KMS-11 (cell line): Measurements from ENCODE around the gene GABRB3.

Source experiments
- H2AFZ ChIP-seq: fragments of 200-600 bp; sonication (generic); 2 replicates; pipeline ENCODE4 v1.6.1; 2016; ENCODE audit warnings: antibody characterized with exemption, mixed run types, low read depth
- H3K27ac ChIP-seq: fragments of 200-600 bp; sonication (generic); 2 replicates; pipeline ENCODE4 v1.6.1; 2016; ENCODE audit warnings: mild to moderate bottlenecking, mixed run types
- H3K27me3 ChIP-seq: fragments of 200-600 bp; sonication (generic); 2 replicates; pipeline ENCODE4 v1.6.1; 2017; ENCODE audit warnings: mild to moderate bottlenecking, low read depth, mixed run types, moderate library complexity; ENCODE audit not compliant: insufficient read depth
- H3K36me3 ChIP-seq: fragments of 200-600 bp; sonication (generic); 2 replicates; pipeline ENCODE4 v1.6.1; 2017; ENCODE audit warnings: mild to moderate bottlenecking, mixed run types; ENCODE audit not compliant: insufficient read depth
- H3K4me1 ChIP-seq: fragments of 200-600 bp; sonication (generic); 2 replicates; pipeline ENCODE4 v1.6.1; 2016; ENCODE audit warnings: mild to moderate bottlenecking, low read depth, mixed run types; ENCODE audit not compliant: poor library complexity, severe bottlenecking
- H3K4me2 ChIP-seq: fragments of 200-600 bp; sonication (generic); 2 replicates; pipeline ENCODE4 v1.7.0; 2016; ENCODE audit warnings: mild to moderate bottlenecking, mixed run types
- H3K4me3 ChIP-seq: fragments of 200-600 bp; sonication (generic); IDR thresholded peaks from 2 replicates; pipeline ENCODE4 v1.6.1; 2017; ENCODE audit warnings: low read depth, low read length, mixed read lengths; ENCODE audit not compliant: insufficient read depth
- H3K79me2 ChIP-seq: fragments of 200-600 bp; sonication (generic); 2 replicates; pipeline ENCODE4 v1.6.1; 2016; ENCODE audit warnings: low read depth, mixed run types; ENCODE audit not compliant: insufficient read depth
- H3K9ac ChIP-seq: fragments of 200-600 bp; sonication (generic); 2 replicates; pipeline ENCODE4 v1.6.1; 2016; ENCODE audit warnings: mild to moderate bottlenecking, mixed run types
- H4K20me1 ChIP-seq: fragments of 200-600 bp; sonication (generic); 2 replicates; pipeline ENCODE4 v1.6.1; 2016; ENCODE audit warnings: mild to moderate bottlenecking, mixed run types; ENCODE audit not compliant: insufficient read depth
- CTCF ChIP-seq: fragments of 200-600 bp; sonication (generic); conservative IDR thresholded peaks from 2 replicates; pipeline ENCODE4 v1.6.1; 2017; ENCODE audit warnings: low read depth, mild to moderate bottlenecking, antibody characterized with exemption, low read length, moderate library complexity, mixed read lengths

The GABRB3 gene

GRCh38 chr15:26631894-26632293, 141.0 kb downstream of the GABRB3 start:
- no peak for TF ChIP-seq CTCF
- H3K36me3 ChIP-seq = no peaks in the 10 kb centered on the region
- no peaks in the 10 kb centered on the region for H3K27me3 ChIP-seq
- no peak overlapping the region for H3K9ac ChIP-seq
- H2AFZ ChIP-seq = no peak overlapping the region
- no peak overlapping the region for H3K4me3 ChIP-seq
- H3K27ac ChIP-seq = no peak overlapping the region
- H3K79me2 ChIP-seq = no peaks in the 10 kb centered on the region
- no peaks in the 10 kb centered on the region for H3K4me1 ChIP-seq
- H3K4me2 ChIP-seq = no peak overlapping the region
- H4K20me1 ChIP-seq = no peaks in the 10 kb centered on the region

DNA sequence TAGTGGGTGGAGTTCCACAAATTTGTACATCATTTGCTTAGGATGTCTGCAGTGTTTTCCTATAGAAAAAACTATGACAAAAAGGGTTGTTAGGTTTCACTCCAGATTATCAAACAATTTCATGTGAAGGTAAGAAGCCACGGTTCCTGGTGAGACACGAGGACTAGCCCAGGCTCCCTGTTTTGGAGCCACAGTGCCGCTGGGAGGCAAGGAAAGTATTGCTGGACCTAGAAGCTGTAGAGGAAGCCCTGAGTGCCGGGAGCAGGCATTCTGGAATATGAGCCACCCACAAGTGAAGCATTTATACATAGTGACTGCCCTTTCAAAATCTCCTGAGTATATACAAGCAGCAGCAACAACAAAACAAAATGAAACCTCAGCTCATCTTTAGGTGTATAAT, 142.0 kb downstream of the GABRB3 start:
- no peaks in the 10 kb centered on the region for H3K27me3 ChIP-seq
- no peaks in the 10 kb centered on the region for H3K4me1 ChIP-seq
- TF ChIP-seq CTCF = no peak
- H2AFZ ChIP-seq = no peak overlapping the region
- H3K4me2 ChIP-seq = no peak overlapping the region
- H3K9ac ChIP-seq = no peak overlapping the region
- H4K20me1 ChIP-seq = no peaks in the 10 kb centered on the region
- no peak overlapping the region for H3K4me3 ChIP-seq
- H3K27ac ChIP-seq = no peak overlapping the region
- no peaks in the 10 kb centered on the region for H3K79me2 ChIP-seq
- H3K36me3 ChIP-seq = no peaks in the 10 kb centered on the region

- no peak overlapping the region for H3K27ac ChIP-seq
- no peaks in the 10 kb centered on the region for H3K79me2 ChIP-seq
- no peak overlapping the region for H3K4me2 ChIP-seq
- no peaks in the 10 kb centered on the region for H3K27me3 ChIP-seq
- H3K36me3 ChIP-seq = no peaks in the 10 kb centered on the region
- no peak for TF ChIP-seq CTCF
- H4K20me1 ChIP-seq = no peaks in the 10 kb centered on the region
- no peak overlapping the region for H3K9ac ChIP-seq
- no peak overlapping the region for H3K4me3 ChIP-seq
- no peak overlapping the region for H2AFZ ChIP-seq
- H3K4me1 ChIP-seq = no peaks in the 10 kb centered on the region
Measured at GRCh38 chr15:26628879-26629529, 143.9 kb downstream of the GABRB3 start.

DNA sequence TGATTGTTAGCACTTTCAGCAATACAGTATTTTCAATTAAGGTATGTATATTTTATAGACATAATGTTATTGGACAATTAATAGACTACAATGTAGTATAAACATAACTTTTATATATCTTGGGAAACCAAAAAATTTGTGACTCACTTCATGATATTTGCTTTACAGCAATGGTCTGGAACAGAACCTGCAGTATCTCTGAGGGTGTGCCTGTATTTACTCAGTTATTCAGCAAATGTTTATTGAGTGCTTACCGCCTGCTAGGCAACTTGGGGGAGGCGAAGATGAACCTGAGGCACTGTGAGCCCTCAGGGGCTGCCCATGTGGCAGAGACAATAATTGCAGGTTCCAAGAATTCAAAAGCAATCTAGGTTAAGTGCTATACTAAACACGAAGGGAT, 144.8 kb downstream of the GABRB3 start:
- no peaks in the 10 kb centered on the region for H3K4me1 ChIP-seq
- no peak overlapping the region for H3K4me2 ChIP-seq
- no peaks in the 10 kb centered on the region for H3K27me3 ChIP-seq
- H4K20me1 ChIP-seq = no peaks in the 10 kb centered on the region
- H3K79me2 ChIP-seq = no peaks in the 10 kb centered on the region
- TF ChIP-seq CTCF = no peak
- no peak overlapping the region for H3K4me3 ChIP-seq
- H2AFZ ChIP-seq = no peak overlapping the region
- no peak overlapping the region for H3K9ac ChIP-seq
- no peak overlapping the region for H3K27ac ChIP-seq
- H3K36me3 ChIP-seq = no peaks in the 10 kb centered on the region
